Effector memory CD4-positive, alpha-beta T cell (primary cell): ENCODE data around the gene ESF1.

Source experiments
- DNase-seq, 3 donors: peaks; one replicate each; pipeline ENCODE4 v3.0.0-alpha.2; 2020
- H3K27ac ChIP-seq: 2 replicates; pipeline ENCODE4 v1.7.0; 2013; ENCODE audit warnings: mild to moderate bottlenecking, low read length, moderate library complexity; ENCODE audit not compliant: insufficient read depth, poor library complexity, severe bottlenecking
- H3K27me3 ChIP-seq: replicated peaks from 2 replicates; pipeline ENCODE4 v1.7.0; 2013; ENCODE audit warnings: mild to moderate bottlenecking, low read length; ENCODE audit not compliant: insufficient read depth, control insufficient read depth, poor library complexity, severe bottlenecking
- H3K36me3 ChIP-seq: 2 replicates; pipeline ENCODE4 v1.7.0; 2013; ENCODE audit warnings: mild to moderate bottlenecking, low read length, moderate library complexity; ENCODE audit not compliant: control insufficient read depth, insufficient read depth
- H3K4me1 ChIP-seq: 2 replicates; pipeline ENCODE4 v1.7.0; 2013; ENCODE audit warnings: low read length, mild to moderate bottlenecking; ENCODE audit not compliant: control insufficient read depth, insufficient read depth, poor library complexity, severe bottlenecking
- H3K4me3 ChIP-seq: 2 replicates; pipeline ENCODE4 v1.7.0; 2013; ENCODE audit warnings: low read length, low read depth, mild to moderate bottlenecking; ENCODE audit not compliant: insufficient read depth, poor library complexity, severe bottlenecking
- H3K9me3 ChIP-seq: 2 replicates; pipeline ENCODE4 v1.7.0; 2013; ENCODE audit warnings: mild to moderate bottlenecking, low read length, moderate library complexity; ENCODE audit not compliant: control insufficient read depth
- total RNA-seq, 3 donors: gene quantifications; one replicate each; lab custom pipeline; 2026; lab: John Stamatoyannopoulos, UW

The ESF1 gene
- total RNA-seq: 17.3 to 24.6 (median 18.8) reads per million in 3 donors

- Histone ChIP-seq H3K27ac (peak within 1 kb of the TSS; percentile 81), H3K9me3 (no peaks in the 10 kb centered on the region), H3K36me3 (peaks cover 9% of the 10 kb centered on the region), H3K27me3 (no peaks in the 10 kb centered on the region), H3K4me1 (peaks cover 11% of the 10 kb centered on the region), H3K4me3 (peak within 1 kb of the TSS; percentile 89)
- peak; percentile 84 to 88 (median 88) for DNase-seq
Measured at GRCh38 chr20:13784893-13785715, at the start of gene ESF1, which contains the start of gene NDUFAF5. Gene ESF1 (minus strand): TSS chr20:13784919. CDS start chr20:13783140, 1,779 bp downstream. Gene NDUFAF5 (plus strand): TSS chr20:13785028. CDS start chr20:13785069, 41 bp downstream.

GRCh38 chr20:13831476-13831875, 46.8 kb upstream of the ESF1 start:
- DNase-seq: no peak
- Histone ChIP-seq H3K9me3 (no peaks in the 10 kb centered on the region), H3K27ac (no peak overlapping the region), H3K4me1 (no peaks in the 10 kb centered on the region), H3K36me3 (no peaks in the 10 kb centered on the region), H3K27me3 (no peaks in the 10 kb centered on the region), H3K4me3 (no peak overlapping the region)

GRCh38 chr20:13825465-13825864, 40.7 kb upstream of the ESF1 start:
- no peaks in the 10 kb centered on the region for H3K4me1 ChIP-seq
- no peaks in the 10 kb centered on the region for H3K9me3 ChIP-seq
- no peak for DNase-seq
- no peaks in the 10 kb centered on the region for H3K27me3 ChIP-seq
- no peak overlapping the region for H3K27ac ChIP-seq
- no peak overlapping the region for H3K4me3 ChIP-seq
- no peaks in the 10 kb centered on the region for H3K36me3 ChIP-seq

- no peaks in the 10 kb centered on the region for H3K36me3 ChIP-seq
- no peaks in the 10 kb centered on the region for H3K4me1 ChIP-seq
- H3K4me3 ChIP-seq: no peak overlapping the region
- H3K27me3 ChIP-seq: no peaks in the 10 kb centered on the region
- no peak for DNase-seq
- no peaks in the 10 kb centered on the region for H3K9me3 ChIP-seq
- H3K27ac ChIP-seq: no peak overlapping the region
Measured at GRCh38 chr20:13824459-13824858, 39.7 kb upstream of the ESF1 start.

- DNase-seq: no peak
- Histone ChIP-seq H3K27me3 (no peaks in the 10 kb centered on the region), H3K4me3 (no peak overlapping the region), H3K4me1 (no peaks in the 10 kb centered on the region), H3K27ac (no peak overlapping the region), H3K9me3 (no peaks in the 10 kb centered on the region), H3K36me3 (peaks cover 5% of the 10 kb centered on the region)
Measured at GRCh38 chr20:13822459-13822858, 37.7 kb upstream of the ESF1 start.

GRCh38 chr20:13821876-13822275, 37.2 kb upstream of the ESF1 start:
- no peaks in the 10 kb centered on the region for H3K27me3 ChIP-seq
- H3K4me1 ChIP-seq: no peaks in the 10 kb centered on the region
- H3K9me3 ChIP-seq: no peaks in the 10 kb centered on the region
- DNase-seq: no peak
- H3K4me3 ChIP-seq: no peak overlapping the region
- peaks cover 10% of the 10 kb centered on the region for H3K36me3 ChIP-seq
- no peak overlapping the region for H3K27ac ChIP-seq

GRCh38 chr20:13819885-13820645, 35.3 kb upstream of the ESF1 start:
- no peak overlapping the region for H3K27ac ChIP-seq
- no peaks in the 10 kb centered on the region for H3K4me1 ChIP-seq
- peaks cover 16% of the 10 kb centered on the region for H3K36me3 ChIP-seq
- H3K9me3 ChIP-seq: no peaks in the 10 kb centered on the region
- no peak for DNase-seq
- H3K4me3 ChIP-seq: no peak overlapping the region
- H3K27me3 ChIP-seq: no peaks in the 10 kb centered on the region

GRCh38 chr20:13817342-13817741, 32.6 kb upstream of the ESF1 start:
- Histone ChIP-seq H3K4me1 (no peaks in the 10 kb centered on the region), H3K27ac (no peak overlapping the region), H3K27me3 (no peaks in the 10 kb centered on the region), H3K9me3 (no peaks in the 10 kb centered on the region), H3K4me3 (no peak overlapping the region), H3K36me3 (peaks cover 23% of the 10 kb centered on the region)
- no peak for DNase-seq

GRCh38 chr20:13816757-13817156, 32.0 kb upstream of the ESF1 start:
- H3K27me3 ChIP-seq: no peaks in the 10 kb centered on the region
- H3K4me1 ChIP-seq: no peaks in the 10 kb centered on the region
- no peak overlapping the region for H3K27ac ChIP-seq
- no peaks in the 10 kb centered on the region for H3K9me3 ChIP-seq
- H3K4me3 ChIP-seq: no peak overlapping the region
- peaks cover 29% of the 10 kb centered on the region for H3K36me3 ChIP-seq
- no peak for DNase-seq

- DNase-seq: no peak
- H3K4me3 ChIP-seq: no peak overlapping the region
- no peaks in the 10 kb centered on the region for H3K4me1 ChIP-seq
- no peaks in the 10 kb centered on the region for H3K9me3 ChIP-seq
- peaks cover 47% of the 10 kb centered on the region for H3K36me3 ChIP-seq
- H3K27ac ChIP-seq: no peak overlapping the region
- no peaks in the 10 kb centered on the region for H3K27me3 ChIP-seq
Measured at GRCh38 chr20:13814672-13815071, 30.0 kb upstream of the ESF1 start.
